PC-3 (cell line): ENCODE measurements around the gene SNX5.

Experiments
- EZH2 ChIP-seq: fragments of 300-600 bp; sonication (generic); IDR thresholded peaks from one replicate; pipeline ENCODE4 v1.6.1; 2017; ENCODE audit warnings: antibody characterized with exemption, mild to moderate bottlenecking, low read length; ENCODE audit not compliant: unreplicated experiment
- EZH2phosphoT487 ChIP-seq: fragments of 300-600 bp; sonication (generic); IDR thresholded peaks from 2 replicates; pipeline ENCODE4 v1.6.1; 2018; ENCODE audit warnings: mild to moderate bottlenecking, antibody characterized with exemption, low read length, borderline replicate concordance
- TF ChIP-seq, protein P1 (sequence below): fragments of 300-600 bp; sonication (generic); conservative IDR thresholded peaks from 2 replicates; pipeline ENCODE4 v1.5.1; 2017; ENCODE audit warnings: antibody characterized with exemption, low read depth, mild to moderate bottlenecking, low read length

DNA sequence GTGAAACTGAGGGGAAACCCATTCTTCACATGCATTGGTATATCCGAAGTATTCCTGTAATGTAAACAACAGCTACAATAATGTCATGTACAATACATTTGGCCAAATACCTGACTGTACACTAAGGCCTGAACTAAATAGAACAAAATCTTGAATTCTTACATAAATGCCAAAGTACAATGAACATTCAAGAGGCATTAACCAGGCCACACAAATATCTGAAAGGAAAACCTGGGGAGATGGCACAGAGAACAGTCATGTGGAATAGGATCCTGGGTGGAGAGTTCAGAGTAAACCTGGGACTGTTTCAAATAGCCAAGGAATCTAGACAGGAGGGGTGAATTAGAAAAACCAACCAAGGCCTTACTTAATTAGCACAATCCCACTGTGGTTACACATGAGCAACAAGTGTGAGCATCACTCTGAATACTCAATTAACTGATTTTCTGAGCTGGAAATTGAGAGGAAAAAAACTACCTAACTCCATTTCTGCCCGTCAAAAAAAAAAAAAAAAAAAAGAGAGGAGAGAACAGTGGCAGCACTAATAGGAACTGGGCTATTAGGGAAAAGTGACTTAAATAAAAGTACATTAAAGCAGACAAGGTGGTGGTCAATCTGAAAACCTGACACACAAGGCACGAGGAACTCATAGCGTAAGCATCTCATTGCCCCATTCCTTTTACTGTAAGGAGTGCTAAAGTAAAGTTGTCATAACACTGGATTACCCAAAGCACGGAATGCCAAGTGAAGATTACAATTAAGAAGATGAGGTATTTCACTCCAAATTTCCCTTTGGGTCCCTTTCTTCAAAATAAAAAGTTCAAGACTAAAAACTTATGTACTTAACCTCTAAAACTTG is 10.9 kb downstream of the SNX5 start:
- TF ChIP-seq, protein P1, sequence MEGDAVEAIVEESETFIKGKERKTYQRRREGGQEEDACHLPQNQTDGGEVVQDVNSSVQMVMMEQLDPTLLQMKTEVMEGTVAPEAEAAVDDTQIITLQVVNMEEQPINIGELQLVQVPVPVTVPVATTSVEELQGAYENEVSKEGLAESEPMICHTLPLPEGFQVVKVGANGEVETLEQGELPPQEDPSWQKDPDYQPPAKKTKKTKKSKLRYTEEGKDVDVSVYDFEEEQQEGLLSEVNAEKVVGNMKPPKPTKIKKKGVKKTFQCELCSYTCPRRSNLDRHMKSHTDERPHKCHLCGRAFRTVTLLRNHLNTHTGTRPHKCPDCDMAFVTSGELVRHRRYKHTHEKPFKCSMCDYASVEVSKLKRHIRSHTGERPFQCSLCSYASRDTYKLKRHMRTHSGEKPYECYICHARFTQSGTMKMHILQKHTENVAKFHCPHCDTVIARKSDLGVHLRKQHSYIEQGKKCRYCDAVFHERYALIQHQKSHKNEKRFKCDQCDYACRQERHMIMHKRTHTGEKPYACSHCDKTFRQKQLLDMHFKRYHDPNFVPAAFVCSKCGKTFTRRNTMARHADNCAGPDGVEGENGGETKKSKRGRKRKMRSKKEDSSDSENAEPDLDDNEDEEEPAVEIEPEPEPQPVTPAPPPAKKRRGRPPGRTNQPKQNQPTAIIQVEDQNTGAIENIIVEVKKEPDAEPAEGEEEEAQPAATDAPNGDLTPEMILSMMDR, result no peak
- TF ChIP-seq EZH2, result no peak
- no peak for TF ChIP-seq EZH2phosphoT487
